HepG2 (cell line): ENCODE results near the gene LYRM4. TPM values are rescaled to one million over a fixed set of nuclear protein-coding genes. Genes with fewer than 3 reads are reported as not detected.

Experiments used
- ATF2 ChIP-seq: sonication (generic); formaldehyde crosslinking; IDR thresholded peaks from 2 replicates; pipeline ENCODE4 v1.4.0; 2020; ENCODE audit warnings: missing genetic modification reagents
- CHD2 ChIP-seq: IDR thresholded peaks from 2 replicates; pipeline ENCODE4 v1.6.1; 2011; ENCODE audit warnings: low read depth, low read length, improper control_type of control experiment
- CREB3 ChIP-seq: sonication (generic); formaldehyde crosslinking; IDR thresholded peaks from 2 replicates; pipeline ENCODE4 v1.5.0; 2020; ENCODE audit warnings: missing genetic modification reagents
- HINFP ChIP-seq: sonication (generic); formaldehyde crosslinking; IDR thresholded peaks from 2 replicates; pipeline ENCODE4 v1.4.0; 2020; ENCODE audit warnings: low read depth, mild to moderate bottlenecking, missing genetic modification reagents
- MXI1 ChIP-seq: IDR thresholded peaks from 3 replicates; pipeline ENCODE4 v1.6.1; 2012; ENCODE audit warnings: low read depth, low read length, inconsistent platforms, borderline replicate concordance
- NFIC ChIP-seq: IDR thresholded peaks from 2 replicates; pipeline ENCODE4 v1.6.1; 2012; ENCODE audit warnings: mild to moderate bottlenecking, low read length, inconsistent platforms
- NFYC ChIP-seq: IDR thresholded peaks from 2 replicates; pipeline ENCODE4 v1.6.1; 2016; ENCODE audit warnings: missing genetic modification reagents, missing compliant biosample characterization
- NR1H2 ChIP-seq: sonication (generic); formaldehyde crosslinking; IDR thresholded peaks from 2 replicates; pipeline ENCODE4 v1.8.1; 2022; ENCODE audit warnings: low read depth, missing genetic modification reagents, borderline replicate concordance
- RAD21 ChIP-seq: fragments of 450-650 bp; formaldehyde crosslinking; IDR thresholded peaks from 2 replicates; pipeline ENCODE4 v1.5.0; 2020; ENCODE audit warnings: mild to moderate bottlenecking
- SCMH1 ChIP-seq: sonication (generic); formaldehyde crosslinking; IDR thresholded peaks from 2 replicates; pipeline ENCODE4 v1.9.0; 2021; ENCODE audit warnings: missing genetic modification reagents, mild to moderate bottlenecking, borderline replicate concordance
- SNAPC2 ChIP-seq: sonication (generic); formaldehyde crosslinking; IDR thresholded peaks from 2 replicates; pipeline ENCODE4 v1.8.1; 2022; ENCODE audit warnings: mild to moderate bottlenecking, missing genetic modification reagents
- TMF1 ChIP-seq: sonication (generic); formaldehyde crosslinking; IDR thresholded peaks from 2 replicates; pipeline ENCODE4 v1.8.1; 2022; ENCODE audit warnings: low read depth, missing genetic modification reagents
- ZBTB37 ChIP-seq: sonication (generic); formaldehyde crosslinking; IDR thresholded peaks from 2 replicates; pipeline ENCODE4 v1.4.0; 2020; ENCODE audit warnings: mild to moderate bottlenecking, missing genetic modification reagents
- ZBTB44 ChIP-seq: sonication (generic); formaldehyde crosslinking; IDR thresholded peaks from 2 replicates; pipeline ENCODE4 v1.4.0; 2020; ENCODE audit warnings: missing genetic modification reagents
- ZFP41 ChIP-seq: sonication (generic); formaldehyde crosslinking; IDR thresholded peaks from 2 replicates; pipeline ENCODE4 v1.4.0; 2020; ENCODE audit warnings: mild to moderate bottlenecking, missing genetic modification reagents, borderline replicate concordance
- ZMYM3 ChIP-seq: sonication (generic); formaldehyde crosslinking; IDR thresholded peaks from 2 replicates; pipeline ENCODE4 v1.5.1; 2020; ENCODE audit warnings: mild to moderate bottlenecking, missing genetic modification reagents
- ZNF333 ChIP-seq: sonication (generic); formaldehyde crosslinking; IDR thresholded peaks from 2 replicates; pipeline ENCODE4 v1.4.0; 2020; ENCODE audit warnings: mild to moderate bottlenecking, missing genetic modification reagents, borderline replicate concordance
- ZNF513 ChIP-seq: sonication (generic); formaldehyde crosslinking; conservative IDR thresholded peaks from 2 replicates; pipeline ENCODE4 v1.5.0; 2020; ENCODE audit warnings: missing genetic modification reagents
- ZSCAN31 ChIP-seq: sonication (generic); formaldehyde crosslinking; IDR thresholded peaks from 2 replicates; pipeline ENCODE4 v1.5.0; 2020; ENCODE audit warnings: low read depth, mild to moderate bottlenecking, missing genetic modification reagents
- polyA plus RNA-seq, 8 experiments: library from polyadenylated mRNA; depleted of rRNA in 3 of 8; stranded (reverse) in 7 of 8; unstranded in 1 of 8; fragments of >200 nt; fragmentation: Illumina TruSeq in 4 of 8; extraction: Trizol in 4 of 8; gene quantifications; 2 replicates each; pipeline versions ENCODE4 v1.2.1 to v1.2.3, GENCODE V29; 2011 to 2016; ENCODE audit warnings: low read depth in 4 of 8, missing spikeins in 1 of 8, mixed read lengths in 1 of 8; ENCODE audit not compliant: insufficient read depth in 1 of 8
- total RNA-seq, 5 experiments: library from RNA; depleted of rRNA; stranded (reverse); fragments of >200 nt; fragmentation: Illumina TruSeq; extraction: Trizol; gene quantifications; 2 replicates each; pipeline ENCODE4 v1.2.3, GENCODE V29; 2016; ENCODE audit warnings: low read depth in 1 of 5

Gene LYRM4
- total and polyA plus RNA-seq, 2 of the 13 experiments (the other 11 are each of a cell fraction or from before 2014, with no cell fraction given), result 64.6 to 67.5 TPM

- TF ChIP-seq CREB3 (CRISPR knock-in tag) (peak; percentile 86; the same call in 1 of the 2 replicates), ZNF333 (CRISPR knock-in tag) (no peak; the same call in 1 of the 2 replicates), ZBTB44 (no peak), ZNF513 (CRISPR knock-in tag) (0 out of 2 replicates have a peak, but pooled peaks have one; percentile 64), ATF2 (CRISPR knock-in tag) (peak; percentile 54; the same call in 1 of the 2 replicates), SCMH1 (CRISPR knock-in tag) (no peak), ZFP41 (CRISPR knock-in tag) (no peak), ZSCAN31 (CRISPR knock-in tag) (no peak; the same call in 1 of the 2 replicates), HINFP (CRISPR knock-in tag) (peak; percentile 61; the same call in 1 of the 2 replicates), SNAPC2 (0 out of 2 replicates have a peak, but pooled peaks have one; percentile 61), CHD2 (0 out of 2 replicates have a peak, but pooled peaks have one; percentile 29), RAD21 (peak; percentile 31; the same call in 1 of the 2 replicates), ZMYM3 (no peak), NFYC (CRISPR knock-in tag) (no peak; the same call in 1 of the 2 replicates), MXI1 (peak; percentile 95; the same call in 2 of the 3 replicates), TMF1 (peak; percentile 63; the same call in 1 of the 2 replicates), NFIC (no peak), ZBTB37 (CRISPR knock-in tag) (no peak), NR1H2 (CRISPR knock-in tag) (no peak)
Measured at GRCh38 chr6:5260661-5261544, at the start of gene LYRM4, which contains the start of gene FARS2 (continued).
